Stimulated activated naive CD4-positive, alpha-beta T cell (primary cell): ENCODE data around the gene RUNX1.
A peak's percentile ranks its signal among the peaks of the same experiment; 100 is the strongest.
"Not testable (repeated sequence)": the region's sequence is repeated elsewhere in the genome, so short reads cannot be mapped to it uniquely, and the experiment has no call there.

ENCODE experiments used
- DNase-seq, 6 experiments: peaks; one replicate each; lab custom pipeline; 2025; lab: John Stamatoyannopoulos, UW

The RUNX1 gene

GRCh38 chr21:35016517-35017188, 32.4 kb downstream of the RUNX1 start:
- no peak for DNase-seq

GRCh38 chr21:35016071-35016470, 33.0 kb downstream of the RUNX1 start:
- DNase-seq, result no peak

- DNase-seq, result peak in 2 of 6 experiments; percentile 4 to 32
Measured at GRCh38 chr21:35015435-35016024, 33.6 kb downstream of the RUNX1 start.

GRCh38 chr21:35014302-35015041, 34.6 kb downstream of the RUNX1 start:
- DNase-seq, result no peak

- DNase-seq, result no peak
Measured at GRCh38 chr21:35011681-35012080, 37.4 kb downstream of the RUNX1 start.

GRCh38 chr21:35010447-35010846, 38.7 kb downstream of the RUNX1 start:
- DNase-seq, result no peak

- DNase-seq, result no peak
Measured at GRCh38 chr21:35007348-35007747, 41.8 kb downstream of the RUNX1 start.

- no peak for DNase-seq
Measured at GRCh38 chr21:35006771-35007170, 42.3 kb downstream of the RUNX1 start.

GRCh38 chr21:35006248-35006647, 42.9 kb downstream of the RUNX1 start:
- no peak for DNase-seq

GRCh38 chr21:35005560-35006224, 43.4 kb downstream of the RUNX1 start:
- no peak for DNase-seq

GRCh38 chr21:35005077-35005476, 44.0 kb downstream of the RUNX1 start:
- DNase-seq, result no peak

GRCh38 chr21:35004314-35004713, 44.8 kb downstream of the RUNX1 start:
- no peak for DNase-seq

GRCh38 chr21:35002879-35003722, 46.0 kb downstream of the RUNX1 start:
- no peak for DNase-seq

GRCh38 chr21:34999397-34999941, 49.6 kb downstream of the RUNX1 start:
- no peak for DNase-seq

- no peak for DNase-seq
Measured at GRCh38 chr21:34998176-34998575, 50.9 kb downstream of the RUNX1 start.

- no peak for DNase-seq
Measured at GRCh38 chr21:34997294-34997693, 51.8 kb downstream of the RUNX1 start.

GRCh38 chr21:34996304-34997101, 52.6 kb downstream of the RUNX1 start:
- no peak for DNase-seq

- no peak for DNase-seq
Measured at GRCh38 chr21:34995979-34996303, 53.2 kb downstream of the RUNX1 start.

GRCh38 chr21:34994766-34995631, 54.1 kb downstream of the RUNX1 start:
- no peak for DNase-seq

GRCh38 chr21:34993521-34993921, 55.6 kb downstream of the RUNX1 start:
- DNase-seq, result not testable (repeated sequence)
